ENCODE data around the gene CNIH2. TPM values are rescaled to one million over a fixed set of nuclear protein-coding genes. Genes with fewer than 3 reads are reported as not detected.

CNIH2 gene
- total RNA-seq, 1 experiment from 2014 or later = 1.3 TPM

- BruUV-seq (replicated peaks) = no TSS peak
- peak overlapping the region; percentile 56 for H3K9ac ChIP-seq (ENCODE audit: low read length)
These were observed 50.5 kb downstream of the CNIH2 start for GRCh38 chr11:66328302-66329144.

More at GRCh38 chr11:66328302-66329144, 50.5 kb downstream of the CNIH2 start:
- ChIA-PET POLR2A (interaction anchor here (1.0 kb wide), 1 partner anchor 16 kb away, joined by 3 read pairs; no protein-coding TSS in a partner anchor), RAD21 (ENCODE audit: low non-redundant PET in 1 of 2, low total read pairs in 2 of 2, uncharacterized antibody in 2 of 2, unreplicated experiment in 2 of 2) (interaction anchor here in 1 of 2 experiments (1.9 kb wide), 1 partner anchor 16 kb away, joined by 6 read pairs; no protein-coding TSS in a partner anchor), CTCF (interaction anchor here (3.7 kb wide), 1 partner anchor 16 kb away, joined by 42 read pairs; no protein-coding TSS in a partner anchor)
- peaks cover 17 to 57% of the 10 kb centered on the region in 2 experiments for H3K4me1 ChIP-seq (ENCODE audit: control insufficient read depth in 1 of 2, insufficient read depth in 2 of 2, low read length in 2 of 2)
- ATAC-seq (peak; percentile 86), DNase-seq (ENCODE audit: low read depth, low spot score) (peak; percentile 54)
- H2AFZ ChIP-seq (ENCODE audit: low read depth, low read length, poor library complexity, severe bottlenecking) = peak overlapping the region; percentile 42
- H3K27me3 ChIP-seq (ENCODE audit: insufficient read depth, low read length) = no peaks in the 10 kb centered on the region
- intact Hi-C loops (cut with micrococcal nuclease) = loop anchor here (1.0 kb wide), 1 partner anchor 16 kb away; no protein-coding TSS in a partner anchor
- H3K4me2 ChIP-seq (ENCODE audit: low read length) = peak overlapping the region; percentile 73
- H4K20me1 ChIP-seq (ENCODE audit: insufficient read depth) = no peaks in the 10 kb centered on the region
- no peaks in the 10 kb centered on the region for H3K79me2 ChIP-seq (ENCODE audit: insufficient read depth, low read length)
- H3K36me3 ChIP-seq (ENCODE audit: control insufficient read depth in 1 of 2, insufficient read depth in 2 of 2, low read length in 2 of 2) = peaks cover 0 to 13% of the 10 kb centered on the region in 2 experiments; a peak in 1 of 4 replicates
- no peaks in the 10 kb centered on the region for H3K9me2 ChIP-seq (ENCODE audit: insufficient read depth)
- peak overlapping the region; percentile 41 for H3K27ac ChIP-seq (ENCODE audit: low read depth, low read length)
- peak; percentile 67 for TF ChIP-seq YY1 (IDR thresholded peaks at IDR 0.05; ENCODE audit: extremely low read depth, insufficient replicate concordance, low read depth, low read length)
- TF ChIP-seq ZNF274 (IDR thresholded peaks at IDR 0.05; ENCODE audit: low read depth, low read length) = no peak
- TF ChIP-seq CBX3 (IDR thresholded peaks at IDR 0.05; ENCODE audit: low read depth) = no peak
- TF ChIP-seq ATF3 (IDR thresholded peaks at IDR 0.05) = no peak
- TF ChIP-seq POLR2AphosphoS5 (IDR thresholded peaks at IDR 0.05; ENCODE audit: low read depth, low read length) = peak; percentile 15; the same call in 1 of the 2 replicates
- peak in 2 of 3 experiments; percentile 92 to 97; a peak in 4 of 6 replicates for TF ChIP-seq CTCF (IDR thresholded peaks at IDR 0.05 in 2 of 3, conservative IDR thresholded peaks at IDR 0.05 in 1 of 3; ENCODE audit: borderline replicate concordance in 1 of 3, insufficient read depth in 1 of 3, low read depth in 2 of 3, low read length in 2 of 3)
- TF ChIP-seq JUND (IDR thresholded peaks at IDR 0.05) = no peak
- H3K4me3 ChIP-seq (replicated peaks in 1 of 2; ENCODE audit: low read depth in 1 of 2, low read length in 2 of 2) = peak overlapping the region in 1 of 2 experiments; percentile 21; a peak in 1 of 4 replicates
- no peaks in the 10 kb centered on the region for H3K9me3 ChIP-seq (ENCODE audit: control insufficient read depth in 1 of 2, insufficient read depth in 1 of 2, low read depth in 1 of 2, low read length in 2 of 2)

Data from HCT116 (cell line).